ENCODE data around the gene IMMP2L.

Gene IMMP2L

GRCh38 chr7:110921595-110922151, 640.6 kb downstream of the IMMP2L start:
- Histone ChIP-seq H3K4me1 (ENCODE audit: insufficient read depth, low read length, poor library complexity, severe bottlenecking) (no peaks in the 10 kb centered on the region), H3K4me2 (ENCODE audit: low read depth, low read length, poor library complexity, severe bottlenecking) (no peak overlapping the region), H3K36me3 (ENCODE audit: insufficient read depth, low read length) (no peaks in the 10 kb centered on the region), H3K9ac (ENCODE audit: low read depth, low read length, poor library complexity, severe bottlenecking) (no peak overlapping the region), H3K9me2 (replicated peaks; ENCODE audit: low read depth, low read length) (no peaks in the 10 kb centered on the region), H3K27me3 (ENCODE audit: insufficient read depth, low read length, poor library complexity, severe bottlenecking) (no peaks in the 10 kb centered on the region), H4K20me1 (ENCODE audit: insufficient read depth, low read length, poor library complexity, severe bottlenecking) (no peaks in the 10 kb centered on the region), H3K79me2 (ENCODE audit: insufficient read depth, low read length) (no peaks in the 10 kb centered on the region), H3K9me3 (ENCODE audit: insufficient read depth, low read depth, low read length) (no peaks in the 10 kb centered on the region), H3K4me3 (ENCODE audit: low read length, poor library complexity, severe bottlenecking) (no peak overlapping the region), H2AFZ (ENCODE audit: low read length) (no peak overlapping the region), H3F3A (ENCODE audit: low read depth) (no peaks in the 10 kb centered on the region)
- no peak for TF ChIP-seq CTCF (conservative IDR thresholded peaks at IDR 0.05; ENCODE audit: low read length)
- no peak for TF ChIP-seq EZH2phosphoT487 (IDR thresholded peaks at IDR 0.05; ENCODE audit: borderline replicate concordance)

GRCh38 chr7:110918949-110919548, 643.2 kb downstream of the IMMP2L start:
- H3K9me2 ChIP-seq (replicated peaks; ENCODE audit: low read depth, low read length) = no peaks in the 10 kb centered on the region
- no peak overlapping the region for H3K4me2 ChIP-seq (ENCODE audit: low read depth, low read length, poor library complexity, severe bottlenecking)
- no peaks in the 10 kb centered on the region for H4K20me1 ChIP-seq (ENCODE audit: insufficient read depth, low read length, poor library complexity, severe bottlenecking)
- H3K4me1 ChIP-seq (ENCODE audit: insufficient read depth, low read length, poor library complexity, severe bottlenecking) = no peaks in the 10 kb centered on the region
- H2AFZ ChIP-seq (ENCODE audit: low read length) = no peak overlapping the region
- no peaks in the 10 kb centered on the region for H3K79me2 ChIP-seq (ENCODE audit: insufficient read depth, low read length)
- no peaks in the 10 kb centered on the region for H3K27me3 ChIP-seq (ENCODE audit: insufficient read depth, low read length, poor library complexity, severe bottlenecking)
- no peak for TF ChIP-seq CTCF (conservative IDR thresholded peaks at IDR 0.05; ENCODE audit: low read length)
- no peak for TF ChIP-seq EZH2phosphoT487 (IDR thresholded peaks at IDR 0.05; ENCODE audit: borderline replicate concordance)
- H3K9me3 ChIP-seq (ENCODE audit: insufficient read depth, low read depth, low read length) = no peaks in the 10 kb centered on the region
- H3K4me3 ChIP-seq (ENCODE audit: low read length, poor library complexity, severe bottlenecking) = no peak overlapping the region
- no peaks in the 10 kb centered on the region for H3K36me3 ChIP-seq (ENCODE audit: insufficient read depth, low read length)
- no peaks in the 10 kb centered on the region for H3F3A ChIP-seq (ENCODE audit: low read depth)
- no peak overlapping the region for H3K9ac ChIP-seq (ENCODE audit: low read depth, low read length, poor library complexity, severe bottlenecking)

- no peaks in the 10 kb centered on the region for H3K79me2 ChIP-seq (ENCODE audit: insufficient read depth, low read length)
- no peak overlapping the region for H3K4me3 ChIP-seq (ENCODE audit: low read length, poor library complexity, severe bottlenecking)
Measured at GRCh38 chr7:110914263-110914662, 648.0 kb downstream of the IMMP2L start.

More at GRCh38 chr7:110914263-110914662, 648.0 kb downstream of the IMMP2L start:
- Histone ChIP-seq H2AFZ (ENCODE audit: low read length) (no peak overlapping the region), H3K36me3 (ENCODE audit: insufficient read depth, low read length) (no peaks in the 10 kb centered on the region), H3K9ac (ENCODE audit: low read depth, low read length, poor library complexity, severe bottlenecking) (no peak overlapping the region), H3K4me2 (ENCODE audit: low read depth, low read length, poor library complexity, severe bottlenecking) (no peak overlapping the region), H3K9me3 (ENCODE audit: insufficient read depth, low read depth, low read length) (no peaks in the 10 kb centered on the region), H3K9me2 (replicated peaks; ENCODE audit: low read depth, low read length) (no peaks in the 10 kb centered on the region), H3K4me1 (ENCODE audit: insufficient read depth, low read length, poor library complexity, severe bottlenecking) (no peaks in the 10 kb centered on the region), H3F3A (ENCODE audit: low read depth) (no peaks in the 10 kb centered on the region), H3K27me3 (ENCODE audit: insufficient read depth, low read length, poor library complexity, severe bottlenecking) (no peaks in the 10 kb centered on the region), H4K20me1 (ENCODE audit: insufficient read depth, low read length, poor library complexity, severe bottlenecking) (no peaks in the 10 kb centered on the region)
- no peak for TF ChIP-seq CTCF (conservative IDR thresholded peaks at IDR 0.05; ENCODE audit: low read length)
- no peak for TF ChIP-seq EZH2phosphoT487 (IDR thresholded peaks at IDR 0.05; ENCODE audit: borderline replicate concordance)

Data from Loucy (cell line).